ENCODE data around the gene CNMD. TPM values are rescaled to one million over a fixed set of nuclear protein-coding genes. Genes with fewer than 3 reads are reported as not detected.

Gene CNMD
- total RNA-seq, 1 donor from 2014 or later, result not detected

- TF ChIP-seq CTCF (IDR thresholded peaks at IDR 0.05), result no peak
- DNase-seq (ENCODE audit: low spot score), result no peak
- no peak overlapping the region for H3K4me3 Mint-ChIP-seq (ENCODE audit: unreplicated experiment)
These were observed 39.5 kb upstream of the CNMD start for GRCh38 chr13:52779103-52779502.

GRCh38 chr13:52776726-52777125 is 37.1 kb upstream of the CNMD start:
- Mint-ChIP-seq H3K27ac (ENCODE audit: unreplicated experiment) (no peak overlapping the region), H3K36me3 (ENCODE audit: low read depth) (no peaks in the 10 kb centered on the region), H3K4me1 (ENCODE audit: low read depth) (no peaks in the 10 kb centered on the region), H3K4me3 (ENCODE audit: unreplicated experiment) (no peak overlapping the region), H3K27me3 (ENCODE audit: low read depth) (peaks cover 7% of the 10 kb centered on the region), H3K9me3 (ENCODE audit: low read depth) (no peaks in the 10 kb centered on the region)
- no peak for TF ChIP-seq CTCF (IDR thresholded peaks at IDR 0.05)
- no peak for DNase-seq (ENCODE audit: low spot score)

More at GRCh38 chr13:52779103-52779502, 39.5 kb upstream of the CNMD start:
- Mint-ChIP-seq H3K27ac (ENCODE audit: unreplicated experiment) (no peak overlapping the region), H3K4me1 (ENCODE audit: low read depth) (no peaks in the 10 kb centered on the region), H3K27me3 (ENCODE audit: low read depth) (peaks cover 2% of the 10 kb centered on the region), H3K9me3 (ENCODE audit: low read depth) (no peaks in the 10 kb centered on the region), H3K36me3 (ENCODE audit: low read depth) (no peaks in the 10 kb centered on the region)

GRCh38 chr13:52775511-52775910 is 35.9 kb upstream of the CNMD start:
- no peaks in the 10 kb centered on the region for H3K4me1 Mint-ChIP-seq (ENCODE audit: low read depth)
- no peaks in the 10 kb centered on the region for H3K36me3 Mint-ChIP-seq (ENCODE audit: low read depth)
- H3K27me3 Mint-ChIP-seq (ENCODE audit: low read depth), result peaks cover 7% of the 10 kb centered on the region
- no peak for DNase-seq (ENCODE audit: low spot score)
- TF ChIP-seq CTCF (IDR thresholded peaks at IDR 0.05), result no peak
- no peaks in the 10 kb centered on the region for H3K9me3 Mint-ChIP-seq (ENCODE audit: low read depth)
- no peak overlapping the region for H3K27ac Mint-ChIP-seq (ENCODE audit: unreplicated experiment)
- no peak overlapping the region for H3K4me3 Mint-ChIP-seq (ENCODE audit: unreplicated experiment)

- H3K4me1 Mint-ChIP-seq (ENCODE audit: low read depth), result no peaks in the 10 kb centered on the region
- TF ChIP-seq CTCF (IDR thresholded peaks at IDR 0.05), result no peak
- H3K27ac Mint-ChIP-seq (ENCODE audit: unreplicated experiment), result no peak overlapping the region
- no peak for DNase-seq (ENCODE audit: low spot score)
- no peaks in the 10 kb centered on the region for H3K36me3 Mint-ChIP-seq (ENCODE audit: low read depth)
- no peaks in the 10 kb centered on the region for H3K9me3 Mint-ChIP-seq (ENCODE audit: low read depth)
- peaks cover 6% of the 10 kb centered on the region for H3K27me3 Mint-ChIP-seq (ENCODE audit: low read depth)
- H3K4me3 Mint-ChIP-seq (ENCODE audit: unreplicated experiment), result no peak overlapping the region
These were observed 28.4 kb upstream of the CNMD start for GRCh38 chr13:52767949-52768516.

GRCh38 chr13:52765611-52766390 is 26.2 kb upstream of the CNMD start:
- Mint-ChIP-seq H3K4me1 (ENCODE audit: low read depth) (no peaks in the 10 kb centered on the region), H3K36me3 (ENCODE audit: low read depth) (no peaks in the 10 kb centered on the region), H3K9me3 (ENCODE audit: low read depth) (no peaks in the 10 kb centered on the region), H3K4me3 (ENCODE audit: unreplicated experiment) (no peak overlapping the region), H3K27me3 (ENCODE audit: low read depth) (peaks cover 3% of the 10 kb centered on the region), H3K27ac (ENCODE audit: unreplicated experiment) (no peak overlapping the region)
- DNase-seq (ENCODE audit: low spot score), result no peak
- no peak for TF ChIP-seq CTCF (IDR thresholded peaks at IDR 0.05)

Measured in chondrocyte (in vitro differentiated cells).